Heart left ventricle (tissue), 13 donors: ENCODE measurements around the gene CHN2.

Experiments
- POLR2A ChIP-seq, 2 donors: fragments of 450-650 bp; IDR thresholded peaks; one replicate each; pipeline ENCODE4 v1.6.1; 2017; ENCODE audit warnings: antibody characterized with exemption in 2 of 2, mild to moderate bottlenecking in 2 of 2, moderate library complexity in 2 of 2
- TF ChIP-seq, protein P1 (sequence below), 12 donors: fragments of 200-600 bp; sonication (generic) in 4 of 12; IDR thresholded peaks; one replicate each; pipeline versions ENCODE4 v1.5.0 to v1.8.0; 2018 to 2022; ENCODE audit warnings: antibody characterized with exemption in 12 of 12, mild to moderate bottlenecking in 5 of 12
- donor health status: ischemic (EF 13 %, LVEDD 7.1; RV severe dilation, severe dysfunction).
- donor health status: DM: no; HTN: yes; CAD: no.
- donor health status: DM: no; HTN: no; CAD: no.
- donor health status: ischemic (EF 25% LVEDD 6.9; RV normal size, moderate dysfunction).
- donor health status: ischemic (EF 25% LVEDD 5.7; RV mildly dilated, moderate dysfunction).
- donor health status: ischemic (EF 35%, LVEDD 5.7; RV mildly dilated, moderate dysfunction).
- donor health status: nonischemic (EF 11% LVEDD 7.7; RV severe dilation, severe dysfunction).
- donor health status: DM: yes; HTN: yes; CAD: no.
- donor health status: PGD.
- donor health status: ischemic (EF 29% LVEDD 5.4; RV normal size, mild dysfunction).
- donor health status: nonischemic (EF 23%, LVEDD 6.1; RV moderate dilation, normal function).

DNA sequence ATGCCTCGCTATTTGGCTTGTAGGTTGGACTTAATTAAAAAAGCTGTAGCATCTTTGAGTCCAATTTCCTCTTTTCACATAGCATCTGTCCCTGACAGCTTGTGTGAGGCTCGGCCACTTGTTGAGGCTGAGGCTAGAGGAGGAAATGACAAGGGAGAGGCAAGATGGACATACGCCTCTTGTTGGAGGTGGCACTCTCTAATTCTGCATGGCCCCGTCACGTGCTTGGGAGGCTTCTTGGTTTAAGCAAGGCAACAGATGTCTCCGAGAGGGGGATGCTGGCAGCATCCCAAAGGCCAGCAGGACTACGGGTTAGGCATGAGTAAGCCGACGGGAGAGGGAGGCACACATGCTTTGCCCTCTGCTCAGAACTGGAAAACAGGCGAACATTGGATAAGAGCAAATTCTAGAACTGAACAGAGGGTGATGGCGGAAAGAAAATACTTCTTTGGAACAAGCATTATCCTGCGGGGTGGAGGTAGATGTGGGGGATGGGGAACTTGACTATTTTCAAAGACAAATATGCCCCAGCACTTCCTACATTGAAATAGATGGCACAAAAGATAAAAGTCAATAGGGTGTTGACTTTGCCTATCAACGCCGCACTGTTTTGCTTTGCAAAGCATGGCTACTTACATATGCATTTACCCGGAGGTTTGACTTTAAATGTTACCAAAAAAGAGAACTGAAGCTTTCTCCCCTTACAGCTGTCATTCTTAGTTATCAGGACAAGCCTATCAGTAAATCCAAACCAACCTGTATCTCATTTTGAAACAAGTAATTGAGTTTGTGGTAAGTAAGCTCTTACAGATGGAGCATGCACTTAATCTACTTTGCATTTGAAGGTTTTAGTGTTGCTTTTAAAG is 94.8 kb downstream of the CHN2 start:
- TF ChIP-seq, protein P1, sequence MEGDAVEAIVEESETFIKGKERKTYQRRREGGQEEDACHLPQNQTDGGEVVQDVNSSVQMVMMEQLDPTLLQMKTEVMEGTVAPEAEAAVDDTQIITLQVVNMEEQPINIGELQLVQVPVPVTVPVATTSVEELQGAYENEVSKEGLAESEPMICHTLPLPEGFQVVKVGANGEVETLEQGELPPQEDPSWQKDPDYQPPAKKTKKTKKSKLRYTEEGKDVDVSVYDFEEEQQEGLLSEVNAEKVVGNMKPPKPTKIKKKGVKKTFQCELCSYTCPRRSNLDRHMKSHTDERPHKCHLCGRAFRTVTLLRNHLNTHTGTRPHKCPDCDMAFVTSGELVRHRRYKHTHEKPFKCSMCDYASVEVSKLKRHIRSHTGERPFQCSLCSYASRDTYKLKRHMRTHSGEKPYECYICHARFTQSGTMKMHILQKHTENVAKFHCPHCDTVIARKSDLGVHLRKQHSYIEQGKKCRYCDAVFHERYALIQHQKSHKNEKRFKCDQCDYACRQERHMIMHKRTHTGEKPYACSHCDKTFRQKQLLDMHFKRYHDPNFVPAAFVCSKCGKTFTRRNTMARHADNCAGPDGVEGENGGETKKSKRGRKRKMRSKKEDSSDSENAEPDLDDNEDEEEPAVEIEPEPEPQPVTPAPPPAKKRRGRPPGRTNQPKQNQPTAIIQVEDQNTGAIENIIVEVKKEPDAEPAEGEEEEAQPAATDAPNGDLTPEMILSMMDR (IDR thresholded peaks at IDR 0.05) = no peak
- no peak for TF ChIP-seq POLR2A (IDR thresholded peaks at IDR 0.05)
